ENCODE data around the gene CLDND2.

DNA sequence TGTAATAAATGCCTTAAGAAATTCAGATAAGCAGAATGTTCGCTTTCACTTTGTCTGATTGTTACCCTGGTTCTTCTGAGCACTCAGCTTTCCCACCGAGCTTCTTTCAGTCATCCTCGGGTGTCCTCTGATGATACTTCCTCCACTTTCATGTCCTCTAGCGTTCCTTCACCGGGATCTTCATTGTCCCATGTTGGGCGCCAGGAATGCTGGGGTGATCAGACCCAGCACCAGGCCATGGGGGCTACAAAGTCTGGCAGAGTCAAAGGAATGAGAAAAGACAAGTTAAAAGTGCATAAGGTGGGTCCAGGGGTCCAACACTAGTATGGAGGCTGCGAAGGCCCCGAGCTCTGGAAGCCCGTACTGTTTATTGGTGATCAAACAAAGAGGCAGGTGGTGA lies 33.3 kb upstream of the CLDND2 start:
- TF ChIP-seq CTCF (IDR thresholded peaks at IDR 0.05) (no peak), EP300 (IDR thresholded peaks at IDR 0.05; ENCODE audit: low read depth) (no peak), POLR2AphosphoS5 (IDR thresholded peaks at IDR 0.05) (no peak)

All from transverse colon (tissue), 4 donors.